ENCODE data around the gene NOSTRIN. TPM values are rescaled to one million over a fixed set of nuclear protein-coding genes. Genes with fewer than 3 reads are reported as not detected.

The NOSTRIN gene
- total RNA-seq, 1 experiment from 2014 or later: 3.1 TPM

GRCh38 chr2:168852481-168852880 is 50.0 kb downstream of the NOSTRIN start (continued):
- TF ChIP-seq ZBTB33 (IDR thresholded peaks at IDR 0.05; ENCODE audit: extremely low read depth, insufficient replicate concordance, low read length) (no peak), JUND (IDR thresholded peaks at IDR 0.05) (no peak), YY1 (IDR thresholded peaks at IDR 0.05; ENCODE audit: extremely low read depth, insufficient replicate concordance, low read depth, low read length) (no peak), FOSL1 (IDR thresholded peaks at IDR 0.05; ENCODE audit: low read depth) (no peak), ELF1 (IDR thresholded peaks at IDR 0.05; ENCODE audit: borderline replicate concordance, low read depth) (no peak), TCF7L2 (IDR thresholded peaks at IDR 0.05; ENCODE audit: borderline replicate concordance, extremely low read depth, insufficient read depth, insufficient read length) (no peak), RAD21 (IDR thresholded peaks at IDR 0.05; ENCODE audit: low read depth) (no peak)

GRCh38 chr2:168853471-168853870 is 51.0 kb downstream of the NOSTRIN start:
- H3K79me2 ChIP-seq (ENCODE audit: insufficient read depth, low read length): no peaks in the 10 kb centered on the region
- DNase-seq (ENCODE audit: low read depth, low spot score): no peak
- RAD21 ChIA-PET (ENCODE audit: low non-redundant PET in 1 of 2, low total read pairs in 2 of 2, uncharacterized antibody in 2 of 2, unreplicated experiment in 2 of 2): no interaction called here
- peaks cover 0 to 14% of the 10 kb centered on the region in 2 experiments; a peak in 2 of 4 replicates for H3K4me1 ChIP-seq (ENCODE audit: control insufficient read depth in 1 of 2, insufficient read depth in 2 of 2, low read length in 2 of 2)
- POLR2A ChIA-PET: no interaction called here
- no TSS peak for BruUV-seq (replicated peaks)
- no peaks in the 10 kb centered on the region for H3K27me3 ChIP-seq (ENCODE audit: insufficient read depth, low read length)
- H3K4me3 ChIP-seq (replicated peaks in 1 of 2; ENCODE audit: low read depth in 1 of 2, low read length in 2 of 2): no peak overlapping the region
- H3K27ac ChIP-seq (ENCODE audit: low read depth, low read length): no peak overlapping the region
- no peak overlapping the region for H3K9ac ChIP-seq (ENCODE audit: low read length)
- no peak overlapping the region for H3K4me2 ChIP-seq (ENCODE audit: low read length)
- H3K9me3 ChIP-seq (ENCODE audit: control insufficient read depth in 1 of 2, insufficient read depth in 1 of 2, low read depth in 1 of 2, low read length in 2 of 2): no peaks in the 10 kb centered on the region
- H3K9me2 ChIP-seq (ENCODE audit: insufficient read depth): no peaks in the 10 kb centered on the region
- CTCF ChIA-PET: no interaction called here
- H4K20me1 ChIP-seq (ENCODE audit: insufficient read depth): no peaks in the 10 kb centered on the region
- ATAC-seq: no peak
- no peaks in the 10 kb centered on the region for H3K36me3 ChIP-seq (ENCODE audit: control insufficient read depth in 1 of 2, insufficient read depth in 2 of 2, low read length in 2 of 2)
- intact Hi-C loops (cut with micrococcal nuclease): no loop called here
- no peak overlapping the region for H2AFZ ChIP-seq (ENCODE audit: low read depth, low read length, poor library complexity, severe bottlenecking)
- TF ChIP-seq TCF7L2 (IDR thresholded peaks at IDR 0.05; ENCODE audit: borderline replicate concordance, extremely low read depth, insufficient read depth, insufficient read length): no peak
- TF ChIP-seq POLR2AphosphoS5 (IDR thresholded peaks at IDR 0.05; ENCODE audit: low read depth, low read length): no peak
- no peak for TF ChIP-seq SIN3A (IDR thresholded peaks at IDR 0.05; ENCODE audit: low read depth)
- TF ChIP-seq REST (IDR thresholded peaks at IDR 0.05; ENCODE audit: low read depth): no peak
- no peak for TF ChIP-seq FOSL1 (IDR thresholded peaks at IDR 0.05; ENCODE audit: low read depth)
- TF ChIP-seq ELF1 (IDR thresholded peaks at IDR 0.05; ENCODE audit: borderline replicate concordance, low read depth): no peak
- no peak for TF ChIP-seq SP1 (IDR thresholded peaks at IDR 0.05; ENCODE audit: low read depth)
- TF ChIP-seq EZH2 (IDR thresholded peaks at IDR 0.05): no peak
- no peak for TF ChIP-seq ZBTB33 (IDR thresholded peaks at IDR 0.05; ENCODE audit: extremely low read depth, insufficient replicate concordance, low read length)
- no peak for TF ChIP-seq EZH2phosphoT487 (IDR thresholded peaks at IDR 0.05; ENCODE audit: borderline replicate concordance)
- no peak for TF ChIP-seq ATF3 (IDR thresholded peaks at IDR 0.05)
- no peak for TF ChIP-seq ZNF274 (IDR thresholded peaks at IDR 0.05; ENCODE audit: low read depth, low read length)
- no peak for TF ChIP-seq MAX (IDR thresholded peaks at IDR 0.05)
- no peak for TF ChIP-seq ZFX (IDR thresholded peaks at IDR 0.05)
- no peak for TF ChIP-seq CBX3 (IDR thresholded peaks at IDR 0.05; ENCODE audit: low read depth)
- no peak for TF ChIP-seq RAD21 (IDR thresholded peaks at IDR 0.05; ENCODE audit: low read depth)

All from HCT116 (cell line).